K562 (cell line): ENCODE results near the gene CFAP92. TPM values are rescaled to one million over a fixed set of nuclear protein-coding genes. Genes with fewer than 3 reads are reported as not detected.

Source experiments
- ATAC-seq: fragments of 200-7000 bp; cut with Tn5 transposase; 3 replicates; pipeline ENCODE4 v1.9.1; 2020; ENCODE audit warnings: moderate library complexity
- BruUV-seq: library from RNA; stranded (reverse); fragments of 400-500 nt; replicated peaks from 2 replicates; lab custom pipeline; 2021; lab: Mats Ljungman, UMichigan
- CTCF ChIA-PET: fragments of 300-600 bp; formaldehyde crosslinking; extraction: SDS; loops from one replicate; lab custom pipeline; 2021; ENCODE audit warnings: low intra/inter-chr PET ratio; lab: Yijun Ruan, JAX
- POLR2A ChIA-PET: fragments of 300-600, 350-650 bp; sonication (Branson Sonifier 250); formaldehyde crosslinking; extraction: SDS; loops from one replicate; lab custom pipeline; 2021; ENCODE audit warnings: antibody characterized with exemption, inconsistent platforms; lab: Yijun Ruan, JAX
- DNase-seq, 4 experiments: peaks; one replicate each; pipeline versions ENCODE4 v3.0.0 to v3.0.0-alpha.2; 2011 to 2018; ENCODE audit warnings: low spot score in 3 of 4, mixed read lengths in 3 of 4; ENCODE audit errors: extremely low read depth in 1 of 4
- FAIRE-seq: peaks from 2 replicates; lab custom pipeline; 2011; peaks lifted over from hg19 to GRCh38; lab: Jason Lieb, UNC
- H2AFZ ChIP-seq: 2 replicates; pipeline ENCODE4 v1.6.0; 2011; ENCODE audit warnings: low read depth, low read length, control low read depth, inconsistent platforms
- H3K27ac ChIP-seq: fragments of 200-600 bp; 3 replicates; pipeline ENCODE4 v1.8.0; 2011; ENCODE audit warnings: low read depth, mild to moderate bottlenecking, control low read depth, inconsistent platforms, low read length, moderate library complexity, mixed read lengths; ENCODE audit errors: extremely low read depth
- H3K27me3 ChIP-seq, 2 experiments: fragments of 300-600 bp in 1 of 2; 2 replicates in 1 of 2; 3 replicates in 1 of 2; pipeline versions ENCODE4 v1.6.0 to v1.8.0; 2011; ENCODE audit warnings: inconsistent platforms in 2 of 2, low read length in 2 of 2, mild to moderate bottlenecking in 1 of 2, mixed read lengths in 1 of 2, moderate library complexity in 1 of 2; ENCODE audit not compliant: control insufficient read depth in 2 of 2, insufficient read depth in 2 of 2
- H3K36me3 ChIP-seq: fragments of 300-600 bp; 3 replicates; pipeline ENCODE4 v1.8.0; 2011; ENCODE audit warnings: mild to moderate bottlenecking, low read length, inconsistent platforms; ENCODE audit not compliant: control insufficient read depth, insufficient read depth
- H3K4me1 ChIP-seq, 2 experiments: fragments of 200-600 bp in 1 of 2; replicated peaks in 1 of 2; 2 replicates in 1 of 2; 3 replicates in 1 of 2; pipeline versions ENCODE4 v1.5.1 to v1.8.0; 2011; ENCODE audit warnings: inconsistent platforms in 2 of 2, low read length in 2 of 2, mild to moderate bottlenecking in 1 of 2, mixed read lengths in 1 of 2, moderate library complexity in 1 of 2; ENCODE audit not compliant: control insufficient read depth in 2 of 2, insufficient read depth in 2 of 2
- H3K4me2 ChIP-seq: 2 replicates; pipeline ENCODE4 v1.6.1; 2011; ENCODE audit warnings: low read length, control low read depth, inconsistent platforms, mixed read lengths; ENCODE audit not compliant: insufficient read depth
- H3K4me3 ChIP-seq: fragments of 200-600 bp; sonication (generic), shearing (Covaris generic); 2 replicates; pipeline ENCODE4 v1.5.1; 2016; ENCODE audit warnings: control low read depth, inconsistent platforms
- H3K79me2 ChIP-seq: fragments of 200-600 bp; 3 replicates; pipeline ENCODE4 v1.8.0; 2011; ENCODE audit warnings: low read length, inconsistent platforms; ENCODE audit not compliant: control insufficient read depth, insufficient read depth
- H3K9ac ChIP-seq, 2 experiments: 2 replicates each; pipeline versions ENCODE4 v1.6.0 to v1.6.1; 2011; ENCODE audit warnings: low read depth in 2 of 2, low read length in 2 of 2, control low read depth in 1 of 2, inconsistent platforms in 1 of 2, mild to moderate bottlenecking in 1 of 2, mixed read lengths in 1 of 2; ENCODE audit not compliant: insufficient read depth in 1 of 2
- H3K9me1 ChIP-seq: one replicate; pipeline ENCODE4 v1.6.0; 2011; ENCODE audit warnings: inconsistent platforms, mild to moderate bottlenecking, low read length, moderate library complexity; ENCODE audit not compliant: control insufficient read depth, insufficient read depth
- H3K9me3 ChIP-seq: replicated peaks from 2 replicates; pipeline ENCODE4 v1.5.1; 2011; ENCODE audit warnings: low read depth, low read length, inconsistent platforms; ENCODE audit not compliant: control insufficient read depth, insufficient read depth
- H4K20me1 ChIP-seq: replicated peaks from 2 replicates; pipeline ENCODE4 v1.6.1; 2011; ENCODE audit warnings: low read length, inconsistent platforms, mixed read lengths; ENCODE audit not compliant: control insufficient read depth, insufficient read depth
- DMBX1 ChIP-seq: fragments of 250-450 bp; sonication (Bioruptor Pico); IDR thresholded peaks from 2 replicates; pipeline ENCODE4 v1.8.0; 2022; ENCODE audit warnings: inconsistent platforms, mild to moderate bottlenecking, moderate library complexity, borderline replicate concordance
- ELF4 ChIP-seq: fragments of 450-650 bp; formaldehyde crosslinking; IDR thresholded peaks from 2 replicates; pipeline ENCODE4 v1.4.0; 2022; ENCODE audit warnings: missing genetic modification characterization
- JUNB ChIP-seq: fragments of 450-650 bp; formaldehyde crosslinking; conservative IDR thresholded peaks from 2 replicates; pipeline ENCODE4 v1.4.0; 2020; ENCODE audit warnings: mild to moderate bottlenecking
- NR2C2 ChIP-seq, 2 experiments: fragments of 200-800 bp in 1 of 2; sonication (Bioruptor generic) in 1 of 2; sonication (generic) in 1 of 2; formaldehyde crosslinking in 1 of 2; IDR thresholded peaks; 2 replicates each; pipeline versions ENCODE4 v1.6.1 to v1.8.0; 2016 to 2022; ENCODE audit warnings: mild to moderate bottlenecking in 1 of 2, missing compliant biosample characterization in 1 of 2, missing genetic modification characterization in 1 of 2, missing genetic modification reagents in 1 of 2
- POLR2G ChIP-seq: fragments of 200-400 bp; formaldehyde crosslinking; IDR thresholded peaks from 2 replicates; pipeline ENCODE4 v1.6.1; 2017; ENCODE audit warnings: low read depth, mild to moderate bottlenecking, antibody characterized with exemption, low read length, moderate library complexity
- ZBTB17 ChIP-seq: fragments of 450-650 bp; formaldehyde crosslinking; IDR thresholded peaks from 2 replicates; pipeline ENCODE4 v1.4.0; 2020; ENCODE audit warnings: mild to moderate bottlenecking
- WGBS: fragments of 100-300 bp; shearing (Covaris generic); methylation state at CpG from one replicate; pipeline ENCODE4 v1.1.6; 2016; ENCODE audit warnings: low coverage, mixed read lengths; ENCODE audit not compliant: insufficient coverage; ENCODE audit errors: missing lambda C conversion rate; 5-methylcytosine and 5-hydroxymethylcytosine counted together
- in situ Hi-C: fragments of 300-500 bp; cut with MboI; formaldehyde crosslinking; loops from 4 replicates; pipeline ENCODE4 v1.15.0; 2018; ENCODE audit warnings: inconsistent platforms, mixed read lengths
- intact Hi-C: fragments of 100-400 bp; cut with micrococcal nuclease; formaldehyde crosslinking; loops from 2 replicates; pipeline ENCODE4 v1.14.2; 2022
- polyA plus RNA-seq, 8 experiments: library from polyadenylated mRNA; depleted of rRNA in 4 of 8; stranded (reverse) in 5 of 8; unstranded in 3 of 8; fragments of >200 nt; fragmentation: Nextera tagmentation in 2 of 8; fragmentation: Illumina TruSeq in 1 of 8; extraction: Ambion mirVana in 2 of 8; extraction: Trizol in 1 of 8; gene quantifications; 2 replicates each; pipeline versions ENCODE4 v1.2.1 to v1.2.3, GENCODE V29; 2011 to 2014; ENCODE audit warnings: inconsistent platforms in 1 of 8, missing spikeins in 1 of 8
- total RNA-seq, 7 experiments: library from RNA; depleted of rRNA in 6 of 7; stranded (reverse); fragments of >200 nt in 6 of 7; fragmentation: Illumina TruSeq in 2 of 7; extraction: Trizol in 2 of 7; gene quantifications; 2 replicates each; pipeline versions ENCODE4 v1.2.1 to v1.2.3, GENCODE V29; 2011 to 2021; ENCODE audit warnings: low replicate concordance in 1 of 7

The CFAP92 gene
- total and polyA plus RNA-seq, 9 of the 15 experiments (the other 6 are each of a cell fraction or from before 2014, with no cell fraction given), result 0.06 to 0.62 (median 0.36) TPM

DNA sequence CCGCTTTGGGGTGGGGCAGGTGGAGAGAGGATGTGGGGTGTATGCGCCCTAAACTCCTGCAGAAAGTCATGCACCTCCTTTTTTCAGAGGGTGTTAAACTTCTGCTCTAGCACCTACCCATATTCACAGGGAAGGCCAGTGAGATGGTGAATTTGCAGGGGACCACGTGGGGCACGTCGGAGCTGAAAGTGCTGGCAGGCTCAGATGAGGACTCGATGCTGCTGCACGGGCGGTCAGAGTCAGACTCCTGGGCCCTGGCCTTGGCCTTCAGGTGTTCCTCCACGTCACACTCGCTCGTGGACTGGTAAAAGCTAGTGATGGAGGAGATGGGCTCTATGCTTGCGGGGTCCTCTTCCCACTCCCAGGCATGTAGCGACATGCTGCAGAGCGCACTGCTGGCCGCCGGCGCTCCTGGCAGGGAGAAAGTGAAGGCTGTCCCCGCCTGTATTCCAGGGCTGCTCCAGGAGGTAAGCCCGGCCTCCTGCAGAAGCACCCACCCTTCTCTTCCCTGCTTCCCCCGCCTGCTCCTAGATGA is 883 bp downstream of the CFAP92 start:
- Histone ChIP-seq H3K27me3 (peaks cover 0 to 8% of the 10 kb centered on the region in 2 experiments; a peak in 2 of 5 replicates), H3K9me1 (no peaks in the 10 kb centered on the region), H3K4me2 (no peak overlapping the region), H3K79me2 (no peaks in the 10 kb centered on the region), H3K9ac (0 out of 4 replicates have a peak overlapping the region, but pooled peaks of 1 of the 2 experiments have one; percentile 76), H3K9me3 (no peaks in the 10 kb centered on the region), H3K36me3 (no peaks in the 10 kb centered on the region), H4K20me1 (no peaks in the 10 kb centered on the region), H2AFZ (no peak overlapping the region), H3K4me1 (peaks cover 7 to 12% of the 10 kb centered on the region in 2 experiments; a peak in 4 of 5 replicates), H3K4me3 (no peak overlapping the region), H3K27ac (no peak overlapping the region)
- FAIRE-seq (no peak), ATAC-seq (no peak), DNase-seq (no peak)
- ChIA-PET POLR2A (interaction anchor here (0.7 kb wide), 1 partner anchor 15 kb away, joined by 3 read pairs; no protein-coding TSS in a partner anchor), CTCF (no interaction called here)
- no peak for TF ChIP-seq ZBTB17 (CRISPR knock-in tag)
- no peak for TF ChIP-seq ELF4 (CRISPR knock-in tag)
- no peak for TF ChIP-seq POLR2G
- TF ChIP-seq DMBX1, result no peak
- no peak for TF ChIP-seq JUNB (CRISPR knock-in tag)
- intact Hi-C loops, result no loop called here
- WGBS, result 55% methylated on average over 7 of the region's 20 CpGs
- in situ Hi-C loops, result no loop called here
- no TSS peak for BruUV-seq

DNA sequence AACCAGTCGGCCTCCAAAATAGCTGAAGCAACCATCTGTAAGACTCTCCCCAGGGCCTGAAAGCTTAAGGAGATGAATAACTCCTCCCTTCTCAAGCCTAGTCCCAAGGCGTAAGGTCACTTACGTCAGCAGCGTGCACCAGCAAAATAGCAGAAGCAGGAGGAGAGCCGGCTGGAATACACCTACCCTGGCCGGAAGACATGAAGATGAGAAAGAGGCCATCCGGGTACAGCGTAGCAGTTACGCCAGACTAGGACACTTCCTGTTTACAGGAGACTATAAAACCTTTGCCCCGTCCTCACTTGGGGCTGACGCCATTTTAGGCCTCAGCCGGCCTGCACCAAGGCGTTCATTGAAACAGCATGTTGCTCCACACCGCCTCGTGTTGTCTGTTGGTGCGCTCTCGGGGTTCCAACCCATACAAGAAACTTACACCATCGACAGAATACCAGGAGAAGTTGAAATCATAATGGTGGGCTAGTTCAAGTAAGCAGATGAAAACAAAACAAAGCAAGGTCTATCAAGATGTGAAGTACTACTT is 2.5 kb downstream of the CFAP92 start:
- peaks cover 7 to 12% of the 10 kb centered on the region in 2 experiments; a peak in 4 of 5 replicates for H3K4me1 ChIP-seq
- no peaks in the 10 kb centered on the region for H3K36me3 ChIP-seq
- ATAC-seq (no peak), DNase-seq (no peak), FAIRE-seq (no peak)
- POLR2A ChIA-PET, result no interaction called here
- WGBS, result 65% methylated on average over 18 of the region's 18 CpGs
- H3K27me3 ChIP-seq, result peaks cover 0 to 2% of the 10 kb centered on the region in 2 experiments; a peak in 1 of 5 replicates
- H3K9me1 ChIP-seq, result no peaks in the 10 kb centered on the region
- CTCF ChIA-PET, result no interaction called here
- no peaks in the 10 kb centered on the region for H3K9me3 ChIP-seq
- in situ Hi-C loops, result no loop called here
- no peak overlapping the region for H3K4me2 ChIP-seq
- BruUV-seq, result no TSS peak
- H4K20me1 ChIP-seq, result no peaks in the 10 kb centered on the region
- intact Hi-C loops, result no loop called here
- H2AFZ ChIP-seq, result peak overlapping the region; percentile 81
- H3K79me2 ChIP-seq, result no peaks in the 10 kb centered on the region
- H3K27ac ChIP-seq, result no peak overlapping the region
- H3K9ac ChIP-seq, result no peak overlapping the region
- no peak overlapping the region for H3K4me3 ChIP-seq
- no peak for TF ChIP-seq NR2C2 (CRISPR knock-in tag; IDR thresholded peaks at IDR 0.05)
- TF ChIP-seq NR2C2 (tag; IDR thresholded peaks at IDR 0.05), result peak; percentile 36; the same call in 1 of the 2 replicates
